Osteoblast (primary cell): Measurements from ENCODE around the gene SHISA6. TPM values are rescaled to one million over a fixed set of nuclear protein-coding genes. Genes with fewer than 3 reads are reported as not detected.

ENCODE experiments used
- DNase-seq: peaks from one replicate; pipeline ENCODE4 v3.0.0; 2011; ENCODE audit warnings: low spot score, mixed read lengths; ENCODE audit not compliant: insufficient read length; ENCODE audit errors: missing footprints
- H2AFZ ChIP-seq: 2 replicates; pipeline ENCODE4 v1.6.0; 2011; ENCODE audit warnings: mild to moderate bottlenecking, low read length
- H3K27ac ChIP-seq: 2 replicates; pipeline ENCODE4 v1.5.1; 2011; ENCODE audit warnings: mild to moderate bottlenecking, low read depth, low read length, moderate library complexity
- H3K27me3 ChIP-seq: 2 replicates; pipeline ENCODE4 v1.6.0; 2012; ENCODE audit warnings: mild to moderate bottlenecking, control low read depth, inconsistent platforms, low read length, moderate library complexity; ENCODE audit not compliant: insufficient read depth
- H3K36me3 ChIP-seq: 2 replicates; pipeline ENCODE4 v1.5.1; 2011; ENCODE audit warnings: mild to moderate bottlenecking, low read length, control low read depth, moderate library complexity; ENCODE audit not compliant: insufficient read depth
- H3K4me1 ChIP-seq: 2 replicates; pipeline ENCODE4 v1.5.1; 2011; ENCODE audit warnings: mild to moderate bottlenecking, low read length, control low read depth, moderate library complexity; ENCODE audit not compliant: insufficient read depth
- H3K4me2 ChIP-seq: 2 replicates; pipeline ENCODE4 v1.6.0; 2011; ENCODE audit warnings: mild to moderate bottlenecking, low read length; ENCODE audit not compliant: insufficient read depth
- H3K4me3 ChIP-seq: fragments of 200-600 bp; sonication (generic); 3 replicates; pipeline ENCODE4 v1.5.1; 2012; ENCODE audit warnings: mild to moderate bottlenecking, low read length, inconsistent platforms; ENCODE audit not compliant: insufficient read depth
- H3K79me2 ChIP-seq: 2 replicates; pipeline ENCODE4 v1.6.0; 2012; ENCODE audit warnings: mild to moderate bottlenecking, low read length, control low read depth, inconsistent platforms; ENCODE audit not compliant: insufficient read depth
- H3K9me3 ChIP-seq: 2 replicates; pipeline ENCODE4 v1.5.1; 2011; ENCODE audit warnings: low read depth, low read length, control low read depth
- H4K20me1 ChIP-seq: 2 replicates; pipeline ENCODE4 v1.6.0; 2012; ENCODE audit warnings: mild to moderate bottlenecking, low read length, control low read depth; ENCODE audit not compliant: insufficient read depth
- CTCF ChIP-seq: IDR thresholded peaks from 2 replicates; pipeline ENCODE4 v1.5.1; 2011; ENCODE audit warnings: mild to moderate bottlenecking, low read depth, low read length, moderate library complexity; ENCODE audit errors: extremely low read depth
- total RNA-seq: library from RNA; depleted of rRNA; stranded (reverse); fragments of >200 nt; gene quantifications from 2 replicates; pipeline ENCODE4 v1.2.3, GENCODE V29; 2012

Gene SHISA6
- total RNA-seq, 1 donor, result not detected

- no peaks in the 10 kb centered on the region for H3K36me3 ChIP-seq
- H3K9me3 ChIP-seq, result no peaks in the 10 kb centered on the region
- no peak overlapping the region for H3K27ac ChIP-seq
- H3K27me3 ChIP-seq, result no peaks in the 10 kb centered on the region
- H3K79me2 ChIP-seq, result no peaks in the 10 kb centered on the region
- DNase-seq, result no peak
- no peaks in the 10 kb centered on the region for H4K20me1 ChIP-seq
- no peak overlapping the region for H3K4me3 ChIP-seq
- no peak overlapping the region for H2AFZ ChIP-seq
- H3K4me2 ChIP-seq, result no peak overlapping the region
- H3K4me1 ChIP-seq, result no peaks in the 10 kb centered on the region
- no peak for TF ChIP-seq CTCF
Measured at GRCh38 chr17:11538366-11538765, 297.4 kb downstream of the SHISA6 start.

- Histone ChIP-seq H3K4me2 (no peak overlapping the region), H3K79me2 (no peaks in the 10 kb centered on the region), H3K4me3 (no peak overlapping the region), H3K27ac (no peak overlapping the region), H3K27me3 (no peaks in the 10 kb centered on the region), H3K36me3 (no peaks in the 10 kb centered on the region), H4K20me1 (no peaks in the 10 kb centered on the region), H3K9me3 (no peaks in the 10 kb centered on the region), H2AFZ (no peak overlapping the region), H3K4me1 (no peaks in the 10 kb centered on the region)
- no peak for TF ChIP-seq CTCF
- DNase-seq, result no peak
Measured at GRCh38 chr17:11539637-11540036, 298.6 kb downstream of the SHISA6 start.

GRCh38 chr17:11545002-11545401, 304.0 kb downstream of the SHISA6 start:
- H3K9me3 ChIP-seq, result no peaks in the 10 kb centered on the region
- no peaks in the 10 kb centered on the region for H3K36me3 ChIP-seq
- no peak for DNase-seq
- no peak overlapping the region for H2AFZ ChIP-seq
- no peak overlapping the region for H3K4me2 ChIP-seq
- no peak for TF ChIP-seq CTCF
- H3K79me2 ChIP-seq, result no peaks in the 10 kb centered on the region
- no peak overlapping the region for H3K27ac ChIP-seq
- no peak overlapping the region for H3K4me3 ChIP-seq
- H3K27me3 ChIP-seq, result no peaks in the 10 kb centered on the region
- no peaks in the 10 kb centered on the region for H4K20me1 ChIP-seq
- no peaks in the 10 kb centered on the region for H3K4me1 ChIP-seq

GRCh38 chr17:11545696-11546095, 304.7 kb downstream of the SHISA6 start:
- no peak overlapping the region for H2AFZ ChIP-seq
- no peaks in the 10 kb centered on the region for H4K20me1 ChIP-seq
- no peak overlapping the region for H3K4me2 ChIP-seq
- H3K9me3 ChIP-seq, result no peaks in the 10 kb centered on the region
- H3K4me1 ChIP-seq, result no peaks in the 10 kb centered on the region
- H3K4me3 ChIP-seq, result no peak overlapping the region
- H3K27ac ChIP-seq, result no peak overlapping the region
- H3K79me2 ChIP-seq, result no peaks in the 10 kb centered on the region
- H3K36me3 ChIP-seq, result no peaks in the 10 kb centered on the region
- no peak for TF ChIP-seq CTCF
- no peaks in the 10 kb centered on the region for H3K27me3 ChIP-seq
- no peak for DNase-seq
